Upper lobe of left lung (tissue), 6 donors: ENCODE results near the gene CTAGE9. TPM values are rescaled to one million over a fixed set of nuclear protein-coding genes. Genes with fewer than 3 reads are reported as not detected.
A peak's percentile ranks its signal among the peaks of the same experiment; 100 is the strongest.

ENCODE experiments used
- ATAC-seq, 2 donors: fragments of 200-7000 bp; cut with Tn5 transposase; one replicate each; pipeline ENCODE4 v1.9.1; 2022; ENCODE audit warnings: mild to moderate bottlenecking in 2 of 2, moderate library complexity in 2 of 2; ENCODE audit not compliant: low FRiP score in 2 of 2
- DNase-seq, 2 donors: peaks; one replicate each; pipeline ENCODE4 v3.0.0-alpha.2; 2019 to 2020
- H3K27ac ChIP-seq, 4 donors: fragments of 200-600 bp; sonication (generic); one replicate each; pipeline ENCODE4 v1.5.1; 2016 to 2019
- H3K27me3 ChIP-seq, 4 donors: fragments of 200-600 bp; sonication (generic); one replicate each; pipeline ENCODE4 v1.5.1; 2017 to 2019
- H3K36me3 ChIP-seq, 4 donors: fragments of 200-600 bp; sonication (generic); one replicate each; pipeline ENCODE4 v1.5.1; 2016 to 2019
- H3K4me1 ChIP-seq, 4 donors: fragments of 200-600 bp; sonication (generic); one replicate each; pipeline ENCODE4 v1.5.1; 2018 to 2019
- H3K4me3 ChIP-seq, 4 donors: fragments of 200-600 bp; sonication (generic); one replicate each; pipeline ENCODE4 v1.5.1; 2017 to 2019; ENCODE audit warnings: mild to moderate bottlenecking in 2 of 4, moderate library complexity in 1 of 4
- H3K9me3 ChIP-seq, 4 donors: fragments of 200-600 bp; sonication (generic); one replicate each; pipeline ENCODE4 v1.5.1; 2018 to 2019
- EP300 ChIP-seq, 4 donors: sonication (generic); formaldehyde crosslinking; IDR thresholded peaks; one replicate each; pipeline ENCODE4 v1.5.1; 2017; ENCODE audit warnings: antibody characterized with exemption in 4 of 4, control low read depth in 2 of 4
- POLR2A ChIP-seq, 4 donors: fragments of 450-650 bp; IDR thresholded peaks; one replicate each; pipeline ENCODE4 v1.5.1; 2016 to 2017; ENCODE audit warnings: antibody characterized with exemption in 4 of 4, mild to moderate bottlenecking in 2 of 4
- POLR2AphosphoS5 ChIP-seq, 2 donors: sonication (generic); formaldehyde crosslinking; IDR thresholded peaks; one replicate each; pipeline ENCODE4 v1.5.1; 2017; ENCODE audit warnings: antibody characterized with exemption in 2 of 2
- WGBS, 2 donors: methylation state at CpG; one replicate each; pipeline ENCODE4 v1.1.5; 2017 to 2018; 5-methylcytosine and 5-hydroxymethylcytosine counted together
- total RNA-seq, 6 donors: library from RNA; depleted of rRNA in 4 of 6; stranded (reverse); fragments of >200 nt in 4 of 6; gene quantifications; one replicate each; pipeline versions ENCODE4 v1.1.0 to v1.2.1, GENCODE V29; 2016 to 2021
- TF ChIP-seq, protein P1 (sequence below), 6 experiments: fragments of 450-650 bp in 4 of 6; fragments of 200-600 bp in 2 of 6; sonication (generic) in 2 of 6; IDR thresholded peaks; one replicate each; pipeline ENCODE4 v1.5.1; 2016 to 2019; ENCODE audit warnings: antibody characterized with exemption in 6 of 6
- donor health status: DM: no; HTN: no; CAD: no; lungs with moderate emphysema.
- donor health status: DM: no; HTN: yes; CAD: no; lungs with severe emphysema.

CTAGE9 gene
- total RNA-seq, 6 donors from 2014 or later = not detected

- WGBS, 2 donors = 91 to 92% methylated on average over 1 of the region's 1 CpG
- no peaks in the 10 kb centered on the region for H3K4me1 ChIP-seq
- no peaks in the 10 kb centered on the region for H3K27me3 ChIP-seq
- DNase-seq (no peak), ATAC-seq (no peak)
- no peak for TF ChIP-seq POLR2A (IDR thresholded peaks at IDR 0.05)
- TF ChIP-seq, protein P1, sequence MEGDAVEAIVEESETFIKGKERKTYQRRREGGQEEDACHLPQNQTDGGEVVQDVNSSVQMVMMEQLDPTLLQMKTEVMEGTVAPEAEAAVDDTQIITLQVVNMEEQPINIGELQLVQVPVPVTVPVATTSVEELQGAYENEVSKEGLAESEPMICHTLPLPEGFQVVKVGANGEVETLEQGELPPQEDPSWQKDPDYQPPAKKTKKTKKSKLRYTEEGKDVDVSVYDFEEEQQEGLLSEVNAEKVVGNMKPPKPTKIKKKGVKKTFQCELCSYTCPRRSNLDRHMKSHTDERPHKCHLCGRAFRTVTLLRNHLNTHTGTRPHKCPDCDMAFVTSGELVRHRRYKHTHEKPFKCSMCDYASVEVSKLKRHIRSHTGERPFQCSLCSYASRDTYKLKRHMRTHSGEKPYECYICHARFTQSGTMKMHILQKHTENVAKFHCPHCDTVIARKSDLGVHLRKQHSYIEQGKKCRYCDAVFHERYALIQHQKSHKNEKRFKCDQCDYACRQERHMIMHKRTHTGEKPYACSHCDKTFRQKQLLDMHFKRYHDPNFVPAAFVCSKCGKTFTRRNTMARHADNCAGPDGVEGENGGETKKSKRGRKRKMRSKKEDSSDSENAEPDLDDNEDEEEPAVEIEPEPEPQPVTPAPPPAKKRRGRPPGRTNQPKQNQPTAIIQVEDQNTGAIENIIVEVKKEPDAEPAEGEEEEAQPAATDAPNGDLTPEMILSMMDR (IDR thresholded peaks at IDR 0.05) = no peak
- H3K36me3 ChIP-seq = no peaks in the 10 kb centered on the region
- H3K9me3 ChIP-seq = no peaks in the 10 kb centered on the region
- no peak overlapping the region for H3K27ac ChIP-seq
- H3K4me3 ChIP-seq = no peak overlapping the region
Measured at GRCh38 chr6:131736811-131737210, 26.0 kb upstream of the CTAGE9 start.

DNA sequence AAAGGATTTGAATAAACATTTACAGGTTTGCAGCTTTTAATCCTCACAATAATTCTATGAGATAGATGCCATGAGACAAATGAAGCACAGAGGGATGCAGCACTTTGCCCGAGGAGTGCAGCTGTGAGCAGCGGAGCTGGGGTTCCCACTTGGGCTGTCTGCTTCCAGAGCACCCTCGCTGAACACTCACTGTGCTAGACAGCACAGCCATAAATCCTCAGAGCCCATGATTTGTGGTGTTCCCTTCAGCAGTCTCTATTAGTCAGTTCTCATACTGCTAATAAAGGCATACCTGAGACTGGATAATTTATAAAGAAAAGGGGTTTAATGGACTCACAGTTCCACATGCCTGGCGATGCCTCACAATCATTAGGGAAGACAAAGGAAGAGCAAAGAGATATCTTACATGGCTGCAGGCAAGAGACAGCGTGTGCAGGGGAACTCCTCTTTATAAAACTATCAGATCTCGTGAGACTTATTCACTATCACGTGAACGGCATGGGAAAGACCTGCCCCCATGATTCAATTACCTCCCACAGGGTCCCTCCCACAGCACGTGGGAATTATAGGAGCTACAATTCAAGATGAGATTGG lies 25.3 kb upstream of the CTAGE9 start:
- ATAC-seq = no peak
- TF ChIP-seq POLR2AphosphoS5 (IDR thresholded peaks at IDR 0.05) = no peak
- no peak for TF ChIP-seq POLR2A (IDR thresholded peaks at IDR 0.05)
- TF ChIP-seq, protein P1 (IDR thresholded peaks at IDR 0.05) = no peak
- TF ChIP-seq EP300 (IDR thresholded peaks at IDR 0.05) = no peak
- Histone ChIP-seq H3K27ac (no peak overlapping the region), H3K27me3 (no peaks in the 10 kb centered on the region), H3K4me1 (no peaks in the 10 kb centered on the region), H3K4me3 (no peak overlapping the region), H3K36me3 (no peaks in the 10 kb centered on the region), H3K9me3 (no peaks in the 10 kb centered on the region)
- WGBS, 2 donors = 84% methylated on average over 9 of the region's 9 CpGs
- no peak for DNase-seq

DNA sequence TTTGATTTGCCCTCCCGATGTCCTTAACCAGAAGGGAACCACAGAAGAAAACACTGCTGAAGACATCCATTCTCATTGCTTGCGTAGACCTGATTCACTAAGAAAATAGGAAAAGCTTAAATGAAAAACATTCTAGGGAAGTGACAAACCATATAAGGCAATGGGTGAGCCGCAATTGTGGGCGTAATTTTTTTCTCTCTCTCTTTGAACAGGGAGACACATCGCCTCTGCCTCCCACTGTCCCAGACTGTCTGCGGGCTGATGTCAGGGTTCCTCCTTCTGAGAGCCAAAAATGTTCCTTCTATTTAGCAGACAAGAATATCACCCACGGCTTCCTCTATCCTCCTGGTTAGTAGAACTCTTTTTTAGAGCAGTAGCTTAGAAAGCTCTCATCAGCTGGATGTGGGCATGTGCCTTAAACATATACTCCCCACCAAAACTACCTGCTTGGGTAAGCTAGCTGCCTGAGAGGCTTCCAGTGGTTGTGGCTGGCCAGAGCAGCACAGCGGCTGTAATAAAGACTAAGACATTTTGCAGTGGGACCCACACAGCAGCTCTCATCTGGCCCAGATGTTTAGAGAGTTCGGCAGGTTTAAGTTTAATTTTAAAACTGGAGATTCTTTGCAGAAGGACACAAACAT lies 22.7 kb upstream of the CTAGE9 start:
- Histone ChIP-seq H3K4me1 (no peaks in the 10 kb centered on the region), H3K4me3 (no peak overlapping the region), H3K27ac (no peak overlapping the region), H3K27me3 (no peaks in the 10 kb centered on the region), H3K9me3 (no peaks in the 10 kb centered on the region), H3K36me3 (no peaks in the 10 kb centered on the region)
- WGBS, 2 donors = 86 to 87% methylated on average over 9 of the region's 9 CpGs
- ATAC-seq = peak in 1 of 2 donors; percentile 90
- no peak for DNase-seq
- TF ChIP-seq POLR2AphosphoS5 (IDR thresholded peaks at IDR 0.05) (no peak), POLR2A (IDR thresholded peaks at IDR 0.05) (no peak), EP300 (IDR thresholded peaks at IDR 0.05) (no peak)
- TF ChIP-seq, protein P1 (IDR thresholded peaks at IDR 0.05) = no peak

- Histone ChIP-seq H3K27me3 (no peaks in the 10 kb centered on the region), H3K27ac (no peak overlapping the region), H3K4me1 (no peaks in the 10 kb centered on the region), H3K9me3 (no peaks in the 10 kb centered on the region), H3K36me3 (no peaks in the 10 kb centered on the region), H3K4me3 (no peak overlapping the region)
- DNase-seq = no peak
- TF ChIP-seq POLR2A (IDR thresholded peaks at IDR 0.05) = no peak
- TF ChIP-seq POLR2AphosphoS5 (IDR thresholded peaks at IDR 0.05) = no peak
- TF ChIP-seq EP300 (IDR thresholded peaks at IDR 0.05) = no peak
- TF ChIP-seq, protein P1 (IDR thresholded peaks at IDR 0.05) = no peak
- ATAC-seq = no peak
Measured at GRCh38 chr6:131731224-131731623, 20.4 kb upstream of the CTAGE9 start.

- no peak overlapping the region for H3K4me3 ChIP-seq
- no peaks in the 10 kb centered on the region for H3K27me3 ChIP-seq
- no peaks in the 10 kb centered on the region for H3K9me3 ChIP-seq
- TF ChIP-seq, protein P1 (IDR thresholded peaks at IDR 0.05) = no peak
- TF ChIP-seq POLR2A (IDR thresholded peaks at IDR 0.05) (no peak), EP300 (IDR thresholded peaks at IDR 0.05) (no peak), POLR2AphosphoS5 (IDR thresholded peaks at IDR 0.05) (no peak)
- WGBS, 2 donors = 73 to 85% methylated on average over 5 of the region's 5 CpGs
- H3K36me3 ChIP-seq = no peaks in the 10 kb centered on the region
- H3K27ac ChIP-seq = no peak overlapping the region
- DNase-seq = no peak
- no peaks in the 10 kb centered on the region for H3K4me1 ChIP-seq
- no peak for ATAC-seq
Measured at GRCh38 chr6:131730264-131730663, 19.4 kb upstream of the CTAGE9 start.
